T47D (cell line): ENCODE results near the gene TNFRSF13B.

Source experiments
- DNase-seq, 2 experiments: peaks; one replicate each; pipeline versions ENCODE4 v3.0.0 to v3.0.0-alpha.2; 2011 to 2012; ENCODE audit warnings: low read depth in 1 of 2, low spot score in 1 of 2
- JUND ChIP-seq: IDR thresholded peaks from 2 replicates; pipeline ENCODE4 v1.6.1; 2012; ENCODE audit warnings: low read depth
- in situ Hi-C: cut with HindIII; loops from 2 replicates; pipeline ENCODE4 v1.10.0; 2016; ENCODE audit warnings: low sequenced_read_pairs, low pct_unique_long_range_greater_than_20kb

The TNFRSF13B gene

DNA sequence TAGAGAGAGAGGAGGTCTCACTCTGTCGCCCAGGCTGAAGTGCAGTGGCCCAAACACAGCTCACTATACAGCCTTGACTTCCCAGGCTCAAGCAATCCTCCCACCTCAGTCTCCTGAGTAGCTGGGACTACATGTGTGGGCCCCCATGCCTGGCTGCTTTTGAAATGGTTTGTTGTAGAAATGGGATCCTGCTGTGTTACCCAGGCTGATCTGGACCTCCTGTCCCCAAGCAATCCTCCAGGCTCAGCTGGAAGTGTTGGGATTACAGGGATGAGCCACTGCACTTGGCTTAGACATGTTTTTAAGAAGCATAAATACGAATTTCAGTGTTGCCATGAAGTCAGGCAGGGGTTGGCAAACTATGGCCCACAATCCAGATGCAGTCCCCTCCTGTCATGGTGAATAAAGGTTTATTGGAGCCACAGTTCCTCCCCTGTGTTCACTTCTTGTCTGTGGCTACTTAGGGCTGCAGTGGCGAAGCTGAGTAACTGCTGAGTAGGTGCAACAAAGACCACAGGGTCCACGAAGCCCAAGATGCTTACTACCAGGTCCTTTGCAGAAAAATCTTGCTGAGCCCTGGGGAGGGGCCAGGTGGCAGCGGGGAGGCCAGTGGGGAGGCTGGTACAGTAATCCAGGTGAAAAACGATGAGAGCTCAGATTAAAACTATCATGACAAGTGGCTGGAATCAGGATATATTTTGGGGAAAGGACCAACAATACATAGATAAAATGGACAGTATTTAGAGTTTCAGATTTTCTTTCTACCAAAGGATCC, 35.2 kb downstream of the TNFRSF13B start:
- no peak for TF ChIP-seq JUND
- in situ Hi-C loops, result no loop called here
- no peak for DNase-seq

DNA sequence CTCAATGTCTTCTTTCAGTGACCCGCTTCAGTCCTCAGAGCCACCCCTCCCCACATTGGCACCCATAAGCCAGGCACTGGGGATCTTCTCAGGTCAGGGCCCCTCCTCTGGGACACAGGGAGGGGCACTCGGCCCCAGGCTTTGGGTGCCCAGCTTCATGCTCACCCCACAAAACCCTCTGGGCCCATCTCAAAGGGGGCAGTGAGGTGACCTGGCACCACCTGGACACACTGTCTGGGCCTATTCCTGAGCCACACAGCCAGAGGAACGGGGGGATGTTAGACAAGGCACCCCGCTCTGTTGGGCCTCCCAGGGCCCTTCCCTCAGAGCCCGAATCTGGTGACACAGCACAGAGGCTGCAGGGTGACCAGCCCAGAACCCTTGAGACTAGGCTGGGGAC, 36.1 kb downstream of the TNFRSF13B start:
- DNase-seq, result no peak
- in situ Hi-C loops, result no loop called here
- TF ChIP-seq JUND, result no peak

DNA sequence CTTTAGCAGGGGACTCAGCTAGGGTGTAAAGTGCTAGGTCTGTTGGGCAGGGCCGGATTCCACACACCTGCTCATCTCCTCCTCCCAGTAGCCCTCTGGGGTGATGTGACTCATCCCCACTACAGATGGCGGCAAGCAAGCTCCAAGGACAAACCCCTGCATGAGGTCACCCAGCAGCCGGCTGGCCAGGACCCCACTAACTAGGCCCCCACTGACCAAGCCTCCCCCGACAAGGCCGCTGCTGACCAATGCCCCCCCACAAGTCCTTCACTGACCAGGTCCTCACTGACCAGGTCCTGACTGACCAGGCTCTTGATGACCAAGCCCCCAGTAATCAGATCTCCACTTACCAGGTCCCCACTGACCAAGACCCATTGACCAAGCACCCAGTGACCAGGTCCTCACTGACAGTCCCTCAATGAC, 36.7 kb downstream of the TNFRSF13B start:
- no peak for TF ChIP-seq JUND
- in situ Hi-C loops, result no loop called here

DNA sequence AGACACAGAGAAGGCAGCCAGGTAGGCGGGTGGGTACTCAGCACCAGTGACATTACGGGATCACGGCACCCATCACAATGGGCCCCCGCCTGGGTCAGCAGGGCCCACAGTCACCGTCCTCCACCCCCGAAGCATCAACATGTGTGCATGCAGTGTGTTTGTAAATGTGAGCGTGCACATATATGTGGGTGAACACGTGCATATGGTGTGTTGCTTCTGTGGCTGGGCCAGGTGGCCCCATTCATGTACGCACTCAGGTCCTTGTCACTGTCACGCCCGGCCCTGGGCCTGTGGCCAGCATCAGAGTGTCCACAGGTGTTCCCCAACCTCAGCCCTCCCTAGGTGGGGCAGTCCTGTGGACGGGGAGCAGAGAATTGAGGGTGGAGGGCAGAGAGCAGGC, 37.1 kb downstream of the TNFRSF13B start:
- DNase-seq, result no peak
- no peak for TF ChIP-seq JUND
- in situ Hi-C loops, result no loop called here

More for the DNA sequence above, 36.7 kb downstream of the TNFRSF13B start:
- DNase-seq, result no peak

DNA sequence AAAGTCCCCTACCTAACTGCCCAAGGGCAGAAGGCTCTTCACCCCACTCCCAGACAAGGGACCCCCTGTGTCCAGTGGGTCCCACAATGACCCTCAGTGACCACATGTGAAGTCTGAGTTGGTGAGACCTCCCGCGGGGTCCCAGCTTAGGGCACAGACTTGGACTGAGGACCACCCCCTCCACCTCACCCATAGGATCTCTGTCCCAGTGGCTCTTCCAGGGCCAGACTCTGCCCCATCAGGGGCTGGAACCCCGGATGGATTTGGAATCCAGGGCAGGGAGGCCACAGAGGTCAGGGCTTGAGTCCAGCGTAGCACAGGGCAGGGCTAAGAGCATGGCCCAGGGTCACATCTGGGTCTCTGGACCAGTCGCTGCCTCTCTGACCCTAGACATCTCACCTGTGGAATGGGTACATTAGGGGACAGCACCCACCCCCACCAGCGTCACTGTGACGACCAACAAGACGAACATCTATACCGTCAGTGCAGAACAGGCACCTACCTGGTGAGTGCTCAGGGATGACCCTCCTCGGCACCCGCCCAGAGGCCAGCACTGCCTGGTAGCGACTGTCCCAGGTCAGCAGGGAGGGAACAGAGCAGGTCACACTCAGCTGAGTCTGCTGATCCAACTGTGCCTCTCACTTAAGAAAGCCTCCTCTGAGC, 37.7 kb downstream of the TNFRSF13B start:
- in situ Hi-C loops, result no loop called here
- DNase-seq, result no peak
- TF ChIP-seq JUND, result no peak

DNA sequence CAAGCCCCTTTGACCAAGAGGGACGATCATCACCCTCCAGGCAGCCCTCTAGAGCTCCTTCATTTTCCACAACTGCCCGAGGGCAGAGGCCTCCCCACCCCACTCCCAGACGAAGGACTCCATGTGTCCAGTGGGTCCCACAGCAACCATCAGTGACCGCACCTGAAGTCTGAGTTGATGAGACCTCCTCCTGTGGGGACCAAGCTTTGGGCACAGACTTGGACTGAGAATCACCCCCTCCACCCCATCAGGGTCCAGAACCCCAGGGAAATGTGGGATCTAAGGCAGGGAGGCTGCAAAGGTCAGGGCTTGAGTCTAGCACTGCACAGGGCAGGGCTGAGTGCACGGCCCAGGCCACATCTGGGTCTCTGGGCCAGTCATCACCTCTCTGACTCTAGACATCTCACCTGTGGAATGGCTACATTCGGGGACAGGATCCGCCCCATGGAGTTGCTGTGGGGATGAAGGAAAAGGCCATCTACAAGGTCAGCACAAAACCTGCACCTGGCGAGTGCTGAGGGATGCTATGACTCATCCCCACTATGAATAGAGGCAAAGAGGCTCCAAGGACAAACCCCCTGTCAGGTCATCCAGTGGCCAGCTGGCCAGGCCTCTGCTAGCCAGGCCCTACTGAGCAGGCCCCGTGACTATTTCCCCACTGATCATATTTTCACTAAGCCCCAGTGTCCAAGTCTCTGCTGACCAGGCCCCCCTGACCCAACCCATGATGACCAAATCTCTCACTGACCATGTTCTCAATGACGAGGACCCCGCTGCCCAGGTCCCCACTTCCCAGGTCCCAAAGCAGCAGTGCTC, 38.4 kb downstream of the TNFRSF13B start:
- no peak for TF ChIP-seq JUND
- no peak for DNase-seq
- in situ Hi-C loops, result no loop called here

DNA sequence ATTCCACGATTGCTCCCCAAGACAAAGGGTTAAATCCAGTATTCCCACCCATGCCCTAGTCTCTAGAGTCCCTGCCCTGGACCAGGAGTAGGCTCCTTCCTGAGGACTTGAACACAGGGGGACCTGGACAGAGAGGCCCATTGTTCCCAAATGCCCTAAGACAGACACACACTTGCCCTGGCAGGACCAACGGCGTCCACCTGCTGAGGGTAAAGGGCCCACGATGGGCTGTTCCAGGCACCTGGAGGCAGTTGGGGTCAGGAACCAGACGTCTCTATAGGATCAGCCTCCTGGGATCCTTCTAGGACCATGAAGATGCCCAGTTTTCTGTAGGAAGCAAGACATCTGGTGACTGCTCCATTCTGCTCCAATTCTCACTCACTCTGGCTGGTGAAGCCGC, 39.3 kb downstream of the TNFRSF13B start:
- TF ChIP-seq JUND, result no peak
- in situ Hi-C loops, result no loop called here
- no peak for DNase-seq

DNA sequence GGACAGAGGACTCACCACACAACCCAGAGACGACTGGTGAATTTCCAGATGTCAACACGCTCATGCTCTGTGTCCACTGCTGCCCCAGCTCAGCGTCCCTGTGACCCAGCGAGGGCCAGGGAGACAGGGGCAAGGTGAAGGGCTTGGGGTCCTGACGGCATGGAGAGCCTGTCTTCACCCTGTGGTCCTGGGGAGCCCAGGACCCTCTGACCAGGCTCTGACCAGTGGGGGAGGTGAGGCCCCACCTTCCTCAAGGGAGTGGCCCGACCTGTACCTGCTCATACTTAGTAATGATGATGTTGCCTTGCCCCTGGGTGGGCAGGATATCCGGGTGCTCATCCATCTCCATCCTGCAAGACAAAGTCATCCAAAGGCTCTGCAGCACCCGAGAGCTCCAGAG, 39.8 kb downstream of the TNFRSF13B start:
- in situ Hi-C loops, result no loop called here
- TF ChIP-seq JUND, result no peak
- no peak for DNase-seq

DNA sequence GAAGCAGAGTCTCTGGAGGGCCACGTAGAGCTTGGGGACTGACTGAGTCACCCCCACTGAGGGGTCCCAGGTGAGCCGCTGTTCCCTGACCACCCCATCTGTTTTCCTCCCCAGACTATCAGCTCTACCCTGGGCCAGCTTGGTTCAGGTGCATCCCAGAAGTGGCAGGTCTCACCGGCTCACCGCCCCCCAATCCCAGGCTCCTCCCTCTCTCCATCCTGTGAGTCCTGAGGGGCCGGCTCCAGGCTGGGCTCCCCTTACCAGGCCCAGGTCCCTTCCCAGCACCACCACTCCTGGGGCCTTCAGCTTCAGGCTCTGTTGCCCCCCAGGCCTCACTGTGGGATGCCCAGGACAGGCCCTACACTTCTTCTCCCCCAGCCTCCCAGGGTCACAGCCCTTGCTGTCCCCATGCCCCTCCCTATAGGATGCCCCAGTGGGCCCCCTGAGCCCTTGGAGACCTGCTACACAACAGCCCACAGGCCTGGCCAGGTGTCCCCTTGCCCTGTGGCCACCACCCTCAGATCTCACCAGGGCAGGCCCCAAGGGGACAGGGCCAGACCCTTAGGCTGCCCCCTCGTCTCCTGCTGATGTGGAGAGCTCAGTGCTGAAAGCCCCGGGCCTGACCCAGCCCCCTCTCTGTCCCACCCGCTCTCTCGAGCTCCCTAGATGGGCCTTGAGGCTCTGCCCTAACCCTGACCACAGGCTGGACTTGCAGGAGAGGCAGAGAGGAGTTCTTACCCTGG, 40.4 kb downstream of the TNFRSF13B start:
- in situ Hi-C loops, result no loop called here
- TF ChIP-seq JUND, result no peak
- DNase-seq, result no peak

DNA sequence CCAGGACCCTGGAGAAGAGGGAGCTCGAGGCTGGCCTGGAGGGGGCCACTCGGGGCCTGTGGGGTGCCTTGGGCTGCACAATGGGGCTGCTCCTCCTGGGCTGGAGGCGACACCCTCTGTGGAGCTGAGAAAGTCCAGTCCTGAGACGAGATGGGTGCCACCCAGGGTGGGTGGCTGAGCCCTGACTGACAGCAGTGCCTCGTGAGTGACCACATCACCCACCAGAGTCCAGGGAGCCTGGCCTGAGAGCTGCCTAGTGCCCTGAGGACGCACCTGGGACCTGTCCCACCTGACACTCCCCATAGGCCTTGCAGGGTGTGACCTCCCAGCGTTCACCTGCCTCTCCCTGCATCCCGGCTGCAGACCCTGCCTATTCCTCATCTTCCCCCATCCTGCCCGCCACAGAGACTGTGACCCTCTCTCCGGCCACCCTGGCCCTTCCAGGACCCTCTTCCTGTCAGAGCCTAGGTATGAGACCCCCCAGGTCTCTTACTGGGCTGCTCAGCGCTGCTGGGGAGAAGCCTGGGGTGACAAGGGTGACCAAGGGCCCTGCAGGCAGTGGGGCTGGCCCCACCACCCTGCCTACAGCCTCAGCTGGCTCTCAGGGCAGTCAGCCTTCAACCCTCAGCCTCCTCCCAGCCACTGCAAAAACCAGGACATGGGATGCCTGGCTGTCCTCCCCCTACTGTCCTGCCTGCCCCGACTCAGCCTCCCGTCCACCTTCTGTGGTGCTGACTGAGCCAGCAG, 41.2 kb downstream of the TNFRSF13B start:
- in situ Hi-C loops, result no loop called here

DNA sequence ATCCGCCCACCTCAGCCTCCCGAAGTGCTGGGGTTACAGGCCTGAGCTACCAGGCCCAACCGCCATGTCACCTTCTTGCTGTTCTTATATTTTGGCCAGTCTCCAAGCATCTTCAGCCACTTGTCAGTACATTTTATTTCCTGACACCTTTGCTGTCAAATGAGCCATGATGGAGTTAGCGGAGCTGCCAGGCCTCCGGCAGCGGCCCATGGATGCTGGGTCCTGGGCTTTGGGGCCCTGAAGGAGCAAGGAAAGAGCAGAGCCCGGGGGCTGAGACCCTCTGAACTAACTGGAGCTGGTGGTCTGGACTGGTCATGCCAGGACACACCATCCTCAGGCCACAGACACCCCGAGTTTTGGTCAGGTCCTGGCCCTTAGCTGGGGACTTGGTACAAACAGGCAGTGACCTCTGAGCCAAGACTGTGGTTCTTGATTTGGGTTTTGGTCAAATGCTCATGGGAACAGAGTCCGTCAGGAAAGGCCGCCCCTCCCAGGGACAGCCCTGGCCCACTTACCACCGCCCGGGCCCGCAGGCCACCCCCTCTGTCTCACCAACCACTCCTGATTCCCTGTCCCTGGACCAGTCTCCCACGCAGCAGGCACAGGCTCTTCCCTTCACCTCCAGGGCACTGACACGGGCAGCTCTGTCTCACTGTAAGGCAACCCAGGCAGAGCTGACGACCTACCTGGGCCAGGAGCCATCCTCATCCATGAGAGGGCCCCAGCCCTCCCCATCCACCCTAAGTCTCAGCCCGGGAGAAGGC, 42.0 kb downstream of the TNFRSF13B start:
- no peak for TF ChIP-seq JUND
- DNase-seq, result no peak
- in situ Hi-C loops, result no loop called here

More for the DNA sequence above, 41.2 kb downstream of the TNFRSF13B start:
- no peak for TF ChIP-seq JUND
- DNase-seq, result no peak
